ENCODE data around the gene MPZL3.

GRCh38 chr11:118243993-118244762 is 8.0 kb downstream of the MPZL3 start:
- no peak for TF ChIP-seq CTCF (IDR thresholded peaks at IDR 0.05)
- TF ChIP-seq EZH2phosphoT487 (IDR thresholded peaks at IDR 0.05; ENCODE audit: borderline replicate concordance, low read depth) = no peak
- TF ChIP-seq POLR2AphosphoS5 (IDR thresholded peaks at IDR 0.05; ENCODE audit: low read depth, low read length) = no peak
- TF ChIP-seq RCOR1 (IDR thresholded peaks at IDR 0.05; ENCODE audit: low read length) = no peak
- TF ChIP-seq RAD21 (IDR thresholded peaks at IDR 0.05; ENCODE audit: low read length) = no peak
- no peak for TF ChIP-seq GABPA (IDR thresholded peaks at IDR 0.05; ENCODE audit: low read depth)
- TF ChIP-seq NFIC (IDR thresholded peaks at IDR 0.05; ENCODE audit: borderline replicate concordance) = no peak
- TF ChIP-seq USF2 (IDR thresholded peaks at IDR 0.05; ENCODE audit: borderline replicate concordance, low read depth, low read length) = no peak

Data from SK-N-SH (cell line).